ENCODE results near the gene PPP4R3C. TPM values are rescaled to one million over a fixed set of nuclear protein-coding genes. Genes with fewer than 3 reads are reported as not detected.

PPP4R3C gene
- total RNA-seq = not detected in 2 replicates
- not detected in 2 replicates for polyA plus RNA-seq
- not detected in 2 replicates for polyA plus RNA-seq (2011; cell fraction: cytosol; rRNA removed)
- not detected in 2 replicates for polyA plus RNA-seq (2011; cell fraction: nucleus; rRNA removed)
- not detected in 2 replicates for polyA plus RNA-seq (2012)
- not detected in 2 replicates for polyA minus RNA-seq
- not detected for polyA minus RNA-seq (2011; cell fraction: cytosol; rRNA and poly(A)+ RNA removed)
- not detected in 2 replicates for polyA minus RNA-seq (2011; cell fraction: nucleus; rRNA and poly(A)+ RNA removed)
- Bru-seq, nascent RNA = not detected
- not detected for BruChase-seq, experiment 1, labeled RNA remaining after a 6-hour chase
- not detected for BruChase-seq, experiment 2, labeled RNA remaining after a 2-hour chase
- long read RNA-seq = 0 reads

DNA sequence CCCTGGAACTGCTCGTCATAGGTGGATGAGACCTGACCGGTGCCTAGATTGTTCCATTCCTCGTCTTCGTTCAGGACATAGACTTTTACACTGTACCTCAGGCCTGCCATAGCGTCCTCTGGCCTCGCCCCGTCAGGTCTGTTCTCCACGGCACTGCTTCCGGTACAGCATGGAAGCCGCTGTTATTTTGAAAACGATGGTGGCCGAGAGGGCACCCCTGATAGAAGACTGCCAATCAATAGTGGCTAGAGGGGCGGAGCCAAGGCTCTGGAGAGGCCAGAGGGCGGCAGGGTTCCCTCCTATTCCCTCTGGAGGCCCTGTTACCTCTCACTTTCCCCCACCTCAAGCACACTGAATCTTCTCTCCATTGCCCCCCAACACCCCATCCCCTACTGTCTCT, at the start of gene PPP4R3C:
Gene PPP4R3C (minus strand): TSS at position 155 of the 400 bp plus-strand sequence. CDS start 45 bp downstream, at position 110.
- ChIA-PET POLR2A (no interaction called here), CTCF (no interaction called here)
- H4K20me1 ChIP-seq (replicated peaks; ENCODE audit: control insufficient read depth, extremely low read depth, insufficient read depth, low read length) = no peaks in the 10 kb centered on the region
- no peaks in the 10 kb centered on the region for H3K36me3 ChIP-seq (ENCODE audit: control insufficient read depth in 2 of 2, extremely low read depth in 1 of 2, insufficient read depth in 2 of 2, low read length in 2 of 2)
- dilution Hi-C loops (cut with MboI; ENCODE audit: extremely low pct_ligation_motif_present, low sequenced_read_pairs) = no loop called here
- no peaks in the 10 kb centered on the region for H3K79me2 ChIP-seq (ENCODE audit: control insufficient read depth, insufficient read depth, low read length)
- FAIRE-seq (no peak), DNase-seq (ENCODE audit: low read depth, low spot score) (no peak)
- TF ChIP-seq POLR2AphosphoS5 (IDR thresholded peaks at IDR 0.05; ENCODE audit: insufficient read depth, low read depth, low read length) (no peak), MYC (IDR thresholded peaks at IDR 0.05; ENCODE audit: low read depth, low read length) (no peak), POLR2A (IDR thresholded peaks at IDR 0.05; ENCODE audit: low read depth, low read length) (no peak), GATA2 (IDR thresholded peaks at IDR 0.05; ENCODE audit: insufficient read depth, insufficient read length, low read depth, low read length) (no peak), EZH2 (IDR thresholded peaks at IDR 0.05; ENCODE audit: borderline replicate concordance, low read depth, low read length, severe bottlenecking) (no peak), JUN (IDR thresholded peaks at IDR 0.05; ENCODE audit: borderline replicate concordance, insufficient read depth, insufficient read length, low read depth) (no peak), FOS (IDR thresholded peaks at IDR 0.05; ENCODE audit: borderline replicate concordance, insufficient read depth, low read length) (no peak)
- TF ChIP-seq, protein P1, sequence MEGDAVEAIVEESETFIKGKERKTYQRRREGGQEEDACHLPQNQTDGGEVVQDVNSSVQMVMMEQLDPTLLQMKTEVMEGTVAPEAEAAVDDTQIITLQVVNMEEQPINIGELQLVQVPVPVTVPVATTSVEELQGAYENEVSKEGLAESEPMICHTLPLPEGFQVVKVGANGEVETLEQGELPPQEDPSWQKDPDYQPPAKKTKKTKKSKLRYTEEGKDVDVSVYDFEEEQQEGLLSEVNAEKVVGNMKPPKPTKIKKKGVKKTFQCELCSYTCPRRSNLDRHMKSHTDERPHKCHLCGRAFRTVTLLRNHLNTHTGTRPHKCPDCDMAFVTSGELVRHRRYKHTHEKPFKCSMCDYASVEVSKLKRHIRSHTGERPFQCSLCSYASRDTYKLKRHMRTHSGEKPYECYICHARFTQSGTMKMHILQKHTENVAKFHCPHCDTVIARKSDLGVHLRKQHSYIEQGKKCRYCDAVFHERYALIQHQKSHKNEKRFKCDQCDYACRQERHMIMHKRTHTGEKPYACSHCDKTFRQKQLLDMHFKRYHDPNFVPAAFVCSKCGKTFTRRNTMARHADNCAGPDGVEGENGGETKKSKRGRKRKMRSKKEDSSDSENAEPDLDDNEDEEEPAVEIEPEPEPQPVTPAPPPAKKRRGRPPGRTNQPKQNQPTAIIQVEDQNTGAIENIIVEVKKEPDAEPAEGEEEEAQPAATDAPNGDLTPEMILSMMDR (IDR thresholded peaks at IDR 0.05; ENCODE audit: extremely low read depth in 1 of 2, insufficient read depth in 1 of 2, low read depth in 1 of 2, low read length in 2 of 2) = no peak
- TF ChIP-seq, protein P2, sequence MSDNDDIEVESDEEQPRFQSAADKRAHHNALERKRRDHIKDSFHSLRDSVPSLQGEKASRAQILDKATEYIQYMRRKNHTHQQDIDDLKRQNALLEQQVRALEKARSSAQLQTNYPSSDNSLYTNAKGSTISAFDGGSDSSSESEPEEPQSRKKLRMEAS (IDR thresholded peaks at IDR 0.05; ENCODE audit: insufficient read depth, insufficient read length) = no peak
- H3K9ac ChIP-seq (replicated peaks; ENCODE audit: extremely low read depth, insufficient read depth, low read length) = no peak within 1 kb of the TSS
- intact Hi-C loops (cut with micrococcal nuclease) = no loop called here
- no peak within 1 kb of the TSS for H3K27ac ChIP-seq (ENCODE audit: insufficient read depth, low read depth, low read length)
- no peak within 1 kb of the TSS for H3K4me2 ChIP-seq (ENCODE audit: insufficient read depth, low read length)
- H3K27me3 ChIP-seq (ENCODE audit: control insufficient read depth in 2 of 2, insufficient read depth in 2 of 2, low read length in 2 of 2) = no peaks in the 10 kb centered on the region
- no TSS peak for BruUV-seq (replicated peaks)
- H3K9me3 ChIP-seq (replicated peaks; ENCODE audit: control insufficient read depth, insufficient read depth, low read length) = no peaks in the 10 kb centered on the region
- no peaks in the 10 kb centered on the region for H3K9me1 ChIP-seq (replicated peaks; ENCODE audit: control insufficient read depth, extremely low read depth, insufficient read depth, low read length)
- H3K4me1 ChIP-seq (ENCODE audit: control insufficient read depth, extremely low read depth, insufficient read depth, low read length) = no peaks in the 10 kb centered on the region
- H2AFZ ChIP-seq (ENCODE audit: low read depth, low read length) = no peak within 1 kb of the TSS
- H3K4me3 ChIP-seq (replicated peaks in 1 of 3; ENCODE audit: insufficient read depth in 1 of 3, low read depth in 1 of 3, low read length in 3 of 3) = no peak within 1 kb of the TSS
